SW 1271 (cell line): ENCODE data around the gene SLC45A1.
A peak's percentile ranks its signal among the peaks of the same experiment; 100 is the strongest.
"Not testable (repeated sequence)": the region's sequence is repeated elsewhere in the genome, so short reads cannot be mapped to it uniquely, and the experiment has no call there.

ENCODE experiments used
- DNase-seq, 2 experiments: peaks; one replicate each; lab custom pipeline; 2025; lab: John Stamatoyannopoulos, UW

Gene SLC45A1

DNA sequence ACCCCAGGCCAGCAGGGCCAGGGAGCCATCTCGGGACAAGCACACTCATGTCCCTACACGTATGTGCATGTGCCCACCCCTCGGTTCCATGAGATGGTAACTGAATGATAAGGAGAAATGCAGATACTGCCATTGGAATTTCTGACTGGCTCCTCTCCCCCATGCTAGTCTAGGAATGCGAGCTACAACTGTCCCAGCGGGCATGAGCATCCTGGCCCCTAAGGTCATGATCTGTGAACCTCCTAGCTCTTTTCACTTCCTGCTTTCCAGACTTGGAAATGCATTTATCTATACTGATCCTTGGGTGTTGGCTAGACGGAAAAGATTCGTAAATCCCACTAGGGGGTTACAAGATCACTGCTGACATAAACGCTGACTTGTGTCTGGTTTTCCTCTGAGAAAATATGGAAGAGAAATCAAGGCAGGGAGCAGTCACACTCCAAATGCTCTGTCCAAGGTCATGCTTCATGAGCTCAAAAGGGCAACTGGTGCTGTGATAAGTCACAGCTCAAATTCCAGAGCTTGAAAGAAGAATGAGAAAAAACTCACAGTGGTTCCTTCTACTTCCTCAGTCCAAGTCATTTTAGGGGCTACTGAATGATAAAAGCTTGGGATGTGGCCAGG, 49.8 kb downstream of the SLC45A1 start:
- no peak for DNase-seq

DNA sequence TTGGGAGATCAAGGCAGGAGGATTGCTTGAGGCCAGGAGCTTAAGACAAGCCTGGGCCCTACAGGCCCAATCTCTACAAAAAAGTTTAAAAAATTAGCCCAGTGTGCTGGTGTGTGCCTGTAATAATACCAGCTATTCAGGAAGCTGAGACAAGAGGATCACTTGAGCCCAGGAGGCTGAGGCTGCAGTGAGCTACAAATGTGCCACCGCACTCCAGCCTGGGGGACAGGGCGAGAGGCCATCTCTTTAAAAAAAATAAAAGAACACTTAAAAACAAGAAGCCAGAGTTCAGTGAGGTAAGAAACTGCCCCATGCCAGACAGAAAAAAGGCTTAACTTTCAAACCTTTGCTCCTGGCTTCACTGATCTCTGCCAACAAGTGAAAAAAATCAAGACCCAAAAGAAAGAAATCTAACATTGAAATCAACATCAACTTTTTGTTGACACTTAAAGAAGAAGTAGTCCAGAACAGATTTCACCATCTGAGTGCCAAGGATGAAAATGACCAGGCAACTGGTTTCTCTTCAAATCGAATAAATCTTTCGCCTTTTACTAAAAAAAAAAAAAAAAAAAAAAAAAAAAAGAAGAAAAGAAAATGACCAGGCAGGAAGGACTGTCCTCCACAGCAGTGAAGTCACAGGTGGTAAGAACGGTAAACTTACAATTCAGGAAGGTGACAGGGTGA, 51.2 kb downstream of the SLC45A1 start:
- DNase-seq: no peak

DNA sequence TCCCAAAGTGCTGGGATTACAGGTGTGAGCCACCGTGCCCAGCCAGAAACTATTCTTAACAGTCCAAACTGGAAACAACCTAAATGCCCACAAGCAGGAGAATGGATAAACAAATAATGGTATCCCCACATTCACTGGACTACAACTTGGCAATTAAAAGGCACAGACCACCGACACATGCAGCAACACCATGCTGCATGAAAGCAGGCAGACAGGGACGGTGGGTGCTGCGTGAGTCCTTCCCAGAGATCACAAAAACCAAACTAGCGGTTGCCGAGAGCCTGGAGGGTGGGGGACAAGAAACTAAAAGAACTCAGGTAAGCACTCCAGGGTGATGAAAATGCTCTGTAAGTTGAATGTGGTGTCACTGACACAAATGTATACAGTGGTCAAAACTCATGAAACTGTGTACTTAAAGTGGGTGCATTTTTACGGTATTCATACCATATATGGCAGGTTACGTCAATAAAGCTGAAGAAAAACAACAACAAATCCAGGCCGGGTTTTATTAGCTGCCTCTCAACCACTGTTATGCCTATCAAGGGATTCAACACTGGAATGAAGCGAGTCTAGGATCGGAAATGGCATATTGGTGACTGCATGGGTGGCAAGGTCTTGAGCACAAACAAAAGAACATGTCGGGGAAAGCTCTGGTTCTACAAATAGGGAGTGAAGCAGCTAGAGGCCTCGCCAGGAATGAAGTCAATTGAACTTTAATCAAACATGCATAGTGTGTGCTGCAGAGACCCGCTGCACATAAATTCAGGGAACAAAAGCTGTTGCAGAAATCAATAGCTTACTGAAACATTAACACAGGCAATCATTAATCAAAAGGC, 52.4 kb downstream of the SLC45A1 start:
- DNase-seq: no peak

DNA sequence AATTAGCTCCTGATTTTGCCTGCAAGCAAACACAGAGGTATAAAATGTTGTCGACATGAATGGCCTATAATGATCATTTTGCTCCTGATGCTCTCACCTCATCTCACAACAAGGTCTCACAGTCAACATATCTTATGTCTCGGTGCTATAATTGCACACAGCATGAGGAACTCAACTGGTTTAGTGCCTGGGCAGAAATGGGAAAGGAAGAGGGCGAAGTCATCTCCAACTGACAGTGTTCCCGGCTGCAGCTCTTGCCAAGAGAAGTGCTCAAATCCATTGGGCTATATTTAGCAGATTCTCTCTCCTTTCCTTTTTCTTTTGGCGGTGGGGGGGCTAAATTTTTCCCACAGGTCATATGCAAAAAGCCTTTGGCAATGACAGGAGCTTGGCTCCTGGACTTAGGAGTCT, 53.0 kb downstream of the SLC45A1 start:
- no peak for DNase-seq

DNA sequence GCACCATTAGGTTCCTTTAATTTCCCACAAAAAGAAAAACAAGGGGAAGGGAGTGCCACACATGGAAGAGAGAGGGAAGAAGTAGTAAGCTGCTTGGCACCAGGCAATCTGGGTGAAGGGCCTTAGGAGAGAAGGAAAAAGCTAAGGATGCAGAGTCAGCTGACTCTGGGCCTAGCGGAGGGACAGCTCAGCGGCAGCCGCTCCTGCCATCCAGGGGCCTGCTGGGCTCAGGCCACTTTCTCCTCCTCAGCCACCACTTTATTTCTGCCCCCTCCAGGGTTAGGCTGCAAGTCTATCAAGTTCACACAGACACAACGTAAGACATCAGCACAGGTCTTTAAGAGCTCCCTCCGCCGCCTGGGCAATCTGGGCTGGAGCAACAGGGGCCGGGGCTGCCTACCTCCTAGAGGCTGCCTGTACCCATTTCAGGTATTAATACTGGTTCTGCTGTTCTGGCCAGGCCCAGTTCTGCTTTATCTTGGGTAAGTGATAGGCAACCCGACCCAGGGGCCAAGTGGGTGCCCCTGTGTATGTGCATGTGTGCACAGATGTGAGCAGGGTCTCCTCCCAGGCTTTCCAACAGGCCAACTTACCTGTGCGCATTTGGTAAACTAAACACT, 53.6 kb downstream of the SLC45A1 start:
- no peak for DNase-seq

DNA sequence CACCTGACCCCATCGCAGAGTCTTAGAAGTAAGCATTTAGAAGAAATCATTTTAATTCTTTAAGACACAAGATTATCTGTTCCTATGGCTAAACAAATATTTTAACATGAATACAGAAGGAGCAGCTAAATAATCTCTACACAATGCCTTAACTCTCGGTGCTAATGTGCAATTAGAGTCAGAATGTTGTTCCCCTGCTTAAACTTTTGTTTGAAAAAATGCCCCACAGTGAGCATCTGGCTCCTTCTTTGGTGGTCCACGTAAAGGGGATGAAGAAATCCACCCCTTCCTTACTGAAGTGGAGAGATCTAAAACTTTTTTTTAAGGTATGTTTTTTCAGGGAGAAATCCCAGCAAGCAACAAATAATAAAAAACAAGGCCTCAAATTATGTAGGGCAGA, 55.2 kb downstream of the SLC45A1 start:
- no peak for DNase-seq

DNA sequence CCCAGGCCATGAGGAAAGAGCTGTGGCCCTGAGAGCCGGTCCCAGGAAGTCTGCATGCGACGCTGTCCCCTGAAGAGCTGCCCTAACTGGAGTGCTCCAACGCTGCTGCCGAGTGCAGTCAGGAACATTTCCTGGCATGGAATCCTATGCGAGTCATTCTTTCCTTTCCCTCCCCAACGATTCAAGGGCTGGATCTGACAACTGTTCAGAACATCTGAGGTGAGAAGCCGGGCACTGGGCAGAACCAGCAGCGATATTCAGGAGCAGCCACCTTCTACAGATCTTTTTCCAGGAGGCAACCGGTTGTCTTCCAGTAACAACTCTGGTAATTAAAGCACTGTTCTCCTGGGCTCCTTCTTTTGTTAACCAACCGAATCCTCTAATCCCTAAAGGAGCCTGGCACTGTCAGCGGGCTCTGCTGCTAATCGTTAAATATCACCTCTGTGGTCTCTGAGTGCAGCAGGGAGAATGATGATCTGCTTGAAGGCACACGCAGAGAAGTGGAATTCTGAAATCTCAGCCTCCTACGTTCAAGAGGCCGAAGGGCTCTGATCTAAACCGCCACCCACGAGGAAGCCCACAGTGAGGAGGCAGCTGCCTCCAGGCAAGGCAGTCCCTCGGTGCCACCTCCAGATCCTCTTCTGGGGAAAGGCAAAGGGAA, 55.8 kb downstream of the SLC45A1 start:
- no peak for DNase-seq

DNA sequence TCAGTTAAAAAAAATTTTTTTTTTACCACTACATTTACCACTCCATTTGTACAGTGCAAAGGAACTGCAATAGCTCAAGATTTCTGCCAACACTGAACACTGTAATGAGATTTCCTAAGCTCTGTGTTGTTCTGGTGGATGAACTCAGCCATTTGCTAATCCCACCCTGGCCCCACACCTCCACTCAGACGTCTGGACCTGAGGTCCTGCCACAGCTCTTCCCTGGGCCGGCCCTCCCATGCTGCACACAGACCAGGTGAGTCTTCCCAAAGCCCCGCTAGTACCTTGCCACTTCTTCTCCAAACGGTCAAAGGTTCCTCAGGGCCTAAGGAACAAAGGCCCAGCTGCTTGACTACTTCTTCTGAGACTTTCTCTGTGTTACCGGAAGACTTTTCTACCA, 56.4 kb downstream of the SLC45A1 start:
- no peak for DNase-seq

DNA sequence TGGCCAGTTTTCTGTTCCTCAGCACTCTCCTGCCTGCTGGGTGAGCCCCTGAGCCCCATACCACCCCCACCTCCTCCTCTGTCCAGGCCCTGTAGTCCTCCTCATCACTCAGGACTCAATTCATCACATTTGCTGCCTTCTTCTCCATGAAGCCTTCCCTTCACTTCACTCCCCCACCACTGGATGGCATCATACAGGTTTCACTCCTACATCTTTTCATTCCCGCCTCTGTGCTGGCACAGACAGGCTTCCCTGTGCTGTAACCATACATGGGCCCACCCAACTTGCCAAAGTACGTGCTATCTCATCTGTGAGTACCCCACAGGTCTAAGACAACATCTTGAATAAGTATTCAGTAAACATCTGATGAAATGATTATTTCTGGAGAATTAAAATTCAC, 56.9 kb downstream of the SLC45A1 start:
- DNase-seq: peak in 1 of 2 experiments; percentile 33

DNA sequence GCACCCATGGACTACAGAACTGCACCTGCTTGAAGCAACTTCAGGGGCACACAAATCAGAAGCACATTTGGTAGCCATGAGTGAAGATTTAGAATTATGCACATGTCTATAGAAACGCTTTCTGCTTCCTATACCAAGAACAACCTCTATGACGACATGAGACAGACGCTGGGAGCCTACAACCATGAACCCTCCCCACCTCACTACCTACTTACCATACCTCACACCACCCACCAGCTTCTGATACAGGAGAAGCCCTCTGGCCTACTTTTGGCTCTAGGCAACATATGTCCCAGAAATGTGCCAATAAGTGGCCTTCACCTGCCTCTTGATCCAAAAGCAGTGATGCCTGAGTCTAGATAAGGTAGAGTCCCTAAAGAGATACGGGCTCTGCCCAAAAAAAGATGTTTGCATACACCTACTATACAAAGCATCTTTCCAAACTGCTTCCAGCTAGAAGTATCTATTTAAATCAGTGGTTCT, 58.5 kb downstream of the SLC45A1 start:
- no peak for DNase-seq

DNA sequence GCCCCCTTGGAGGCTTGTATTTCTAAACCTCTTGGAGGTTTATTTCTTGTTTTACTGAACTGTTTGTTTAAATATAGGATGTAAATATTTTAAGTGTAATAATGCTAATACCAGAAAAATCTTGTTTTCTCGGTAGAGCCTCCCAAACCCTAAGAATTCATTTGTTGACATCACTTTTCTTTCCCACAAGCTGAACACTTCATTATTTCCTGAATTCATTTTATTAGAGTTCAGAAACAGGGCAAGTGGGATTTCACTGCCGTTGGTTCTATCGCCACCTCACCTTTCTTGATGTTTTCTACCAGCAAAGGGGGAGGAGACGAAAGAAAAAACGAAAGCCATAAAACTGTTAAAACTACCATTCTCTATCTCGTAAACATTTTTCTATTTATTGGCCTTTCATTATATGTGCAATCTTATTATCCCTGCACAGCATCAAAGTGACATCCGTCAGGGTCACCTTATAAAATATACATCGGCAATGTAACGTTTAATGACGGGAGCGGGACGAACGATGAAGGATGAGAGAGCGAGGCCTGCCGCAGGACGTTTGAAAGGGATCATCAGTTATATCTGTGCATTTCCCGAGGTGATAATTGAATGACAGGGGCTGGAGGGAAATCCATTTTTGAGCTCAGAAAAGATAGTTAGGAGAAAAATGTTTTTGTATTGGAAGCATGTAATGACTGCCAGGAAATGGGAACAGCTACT, 59.5 kb downstream of the SLC45A1 start:
- DNase-seq: no peak

DNA sequence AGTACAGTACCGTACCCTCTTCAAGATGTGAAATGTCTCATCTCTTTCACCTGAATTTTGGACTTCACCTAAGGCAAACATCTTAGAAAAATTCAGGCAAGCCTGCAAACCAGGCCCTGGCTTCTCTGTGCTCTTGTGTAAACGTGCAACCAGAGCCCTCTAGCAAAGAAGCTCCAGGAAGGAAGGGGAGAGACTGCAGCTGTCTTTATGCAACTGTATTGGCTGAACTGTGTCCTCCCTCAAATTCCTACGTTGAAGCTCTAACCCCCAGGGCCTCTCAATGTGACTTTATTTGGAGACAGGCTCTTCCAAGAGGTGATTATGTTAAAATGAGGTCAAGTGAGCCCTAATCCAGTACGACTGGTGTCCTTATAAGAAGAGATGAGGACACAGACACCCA, 60.3 kb downstream of the SLC45A1 start:
- DNase-seq: no peak

DNA sequence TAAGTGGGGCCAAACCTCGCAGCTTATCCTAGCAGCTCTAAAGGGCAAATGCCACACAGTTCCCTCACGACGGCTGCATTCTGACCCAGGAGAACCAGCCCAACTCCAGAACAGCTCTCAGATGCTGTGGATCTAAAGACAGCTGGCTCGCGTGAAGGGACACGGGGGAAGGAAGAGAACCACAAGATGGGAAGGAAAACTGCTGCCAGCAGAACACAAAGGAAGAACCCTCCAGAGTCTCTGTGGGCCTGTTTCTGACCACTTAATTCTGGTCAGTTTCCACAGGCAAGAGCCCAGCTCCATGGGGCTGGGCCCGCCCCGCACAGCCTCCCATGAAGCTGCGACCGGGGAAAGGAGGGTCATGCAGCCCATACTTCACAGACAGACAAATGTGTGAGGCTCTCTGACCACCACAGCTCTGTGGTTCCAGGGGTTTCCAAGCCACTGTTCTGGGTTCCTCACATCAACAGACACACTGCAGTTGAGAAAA, 61.1 kb downstream of the SLC45A1 start:
- DNase-seq: no peak

DNA sequence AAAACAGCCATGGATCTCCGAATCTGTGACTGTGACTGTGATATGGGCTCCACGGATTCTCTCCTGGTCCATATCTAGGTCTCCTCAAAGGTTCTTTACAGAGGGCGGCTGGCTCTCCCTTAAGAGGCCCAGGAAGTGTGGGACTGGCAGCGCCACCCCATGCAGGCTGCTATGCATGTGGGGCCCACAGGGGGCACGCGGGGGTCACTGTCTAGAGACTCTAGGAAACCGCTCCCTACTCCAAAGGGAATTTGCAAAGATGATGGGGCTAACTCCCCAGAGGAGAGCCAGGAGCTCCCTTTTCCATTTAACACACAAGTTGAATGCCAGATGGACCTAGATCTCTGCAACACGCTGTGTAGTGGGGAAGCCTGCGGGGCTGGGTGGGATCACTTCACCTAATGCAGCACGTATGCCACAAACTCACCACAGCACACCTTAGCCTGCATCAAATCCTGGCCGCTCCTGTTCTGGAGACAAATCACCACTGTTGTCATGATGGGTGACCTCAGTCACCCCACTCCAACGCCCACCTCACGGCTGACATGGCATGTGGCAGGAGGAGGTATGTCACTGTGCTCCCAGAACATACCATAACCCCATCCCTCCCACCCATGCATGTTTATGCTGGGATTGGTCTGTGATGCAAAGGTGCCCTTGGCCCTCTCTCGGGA, 61.7 kb downstream of the SLC45A1 start:
- DNase-seq: no peak

DNA sequence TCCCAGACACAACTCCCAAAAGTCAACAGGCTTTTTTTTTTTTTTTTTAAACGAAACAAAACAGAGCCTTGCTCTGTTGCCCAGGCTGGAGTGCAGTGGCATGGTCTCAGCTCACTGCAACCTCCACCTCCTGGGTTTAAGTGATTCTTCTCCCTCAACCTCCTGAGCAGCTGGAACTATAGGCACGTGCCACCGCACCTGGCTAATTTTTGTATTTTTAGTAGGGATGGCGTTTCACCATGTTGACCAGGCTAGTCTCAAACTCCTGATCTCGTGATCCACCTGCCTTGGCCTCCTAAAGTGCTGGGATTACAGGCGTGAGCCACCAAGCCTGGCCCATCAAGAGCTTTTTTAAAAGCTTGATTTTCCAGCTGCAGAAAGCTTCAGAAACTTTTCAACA, 62.4 kb downstream of the SLC45A1 start:
- not testable (repeated sequence) for DNase-seq

DNA sequence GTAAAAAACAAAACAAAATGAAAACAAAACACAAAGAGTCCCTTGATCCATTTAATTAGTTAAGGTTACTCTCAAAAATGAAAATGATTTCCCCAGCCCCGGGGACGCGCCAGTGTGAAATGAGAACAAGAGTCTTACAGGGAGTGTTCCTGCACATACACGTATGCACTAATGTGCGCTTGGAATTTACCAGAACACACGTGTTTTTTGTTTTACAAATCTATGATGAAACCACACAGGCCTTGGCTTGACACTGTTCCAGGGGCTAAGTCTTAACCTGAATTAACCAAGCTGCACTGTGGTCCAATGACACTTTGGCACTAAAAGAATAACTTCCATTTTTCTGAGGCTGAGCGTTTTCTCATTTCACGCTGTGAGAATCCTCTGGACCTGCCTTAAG, 63.7 kb downstream of the SLC45A1 start:
- no peak for DNase-seq

DNA sequence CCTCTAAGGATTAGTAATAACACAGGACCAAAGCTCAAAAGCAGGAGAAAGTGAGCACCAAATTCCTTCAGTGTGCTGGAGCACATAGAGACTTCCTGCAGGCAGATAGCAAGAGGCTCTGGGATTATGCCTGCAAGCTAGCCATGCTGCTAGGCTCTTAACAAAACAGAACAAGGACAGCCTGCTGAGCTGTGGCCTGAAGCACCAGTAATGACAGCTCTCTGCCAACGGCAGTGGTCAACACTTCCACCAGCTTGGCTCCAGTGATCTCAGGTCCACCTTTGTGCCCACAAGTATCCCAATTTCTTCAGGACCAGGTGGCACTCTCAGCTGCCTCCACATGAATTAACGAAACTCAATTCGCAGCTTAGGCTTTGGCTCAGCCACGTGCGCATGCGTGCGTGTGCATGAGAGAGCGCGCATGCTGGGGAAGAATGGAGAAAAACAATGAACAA, 64.2 kb downstream of the SLC45A1 start:
- DNase-seq: no peak

DNA sequence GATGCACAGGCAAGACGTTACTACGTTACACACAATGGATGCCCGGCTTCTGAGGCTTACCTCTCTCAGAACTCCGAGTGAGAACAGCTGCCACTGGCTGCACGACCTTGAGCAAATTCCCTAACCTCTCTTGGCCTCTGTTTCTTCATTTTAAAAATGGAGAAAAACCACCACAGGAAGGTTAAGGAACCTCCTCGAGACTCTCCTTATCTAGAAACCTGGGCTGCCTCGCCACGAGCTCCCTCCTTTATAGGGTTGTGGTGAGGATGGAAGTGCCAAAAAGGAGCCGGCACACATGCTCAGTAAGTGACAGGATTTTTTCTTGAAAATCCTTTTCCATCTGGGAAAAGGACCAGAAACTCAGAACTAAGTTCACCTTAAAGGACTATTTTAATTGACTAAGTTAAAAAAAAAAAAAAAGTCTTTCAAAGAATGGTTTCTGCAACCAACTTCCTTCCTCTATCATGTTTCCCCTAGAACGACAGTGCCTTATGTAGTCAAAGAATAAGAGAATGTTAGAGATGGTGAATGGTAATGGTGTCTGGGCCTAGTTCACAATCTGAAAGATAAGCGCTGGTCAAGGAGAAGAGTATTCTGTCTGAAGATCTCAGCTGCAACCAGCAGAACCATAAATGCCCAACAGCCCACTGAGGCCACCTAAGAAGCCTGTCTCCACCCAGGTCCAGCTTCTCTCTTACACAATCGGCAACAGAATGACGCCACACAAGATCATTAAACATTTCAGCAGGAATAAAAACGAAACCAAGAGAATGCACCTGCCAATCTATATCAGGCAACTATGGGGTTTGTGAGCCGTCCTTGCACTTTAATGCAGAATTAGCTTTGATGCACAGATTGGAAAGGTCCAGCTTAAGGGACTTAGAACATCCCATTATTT, 64.9 kb downstream of the SLC45A1 start:
- DNase-seq: no peak

DNA sequence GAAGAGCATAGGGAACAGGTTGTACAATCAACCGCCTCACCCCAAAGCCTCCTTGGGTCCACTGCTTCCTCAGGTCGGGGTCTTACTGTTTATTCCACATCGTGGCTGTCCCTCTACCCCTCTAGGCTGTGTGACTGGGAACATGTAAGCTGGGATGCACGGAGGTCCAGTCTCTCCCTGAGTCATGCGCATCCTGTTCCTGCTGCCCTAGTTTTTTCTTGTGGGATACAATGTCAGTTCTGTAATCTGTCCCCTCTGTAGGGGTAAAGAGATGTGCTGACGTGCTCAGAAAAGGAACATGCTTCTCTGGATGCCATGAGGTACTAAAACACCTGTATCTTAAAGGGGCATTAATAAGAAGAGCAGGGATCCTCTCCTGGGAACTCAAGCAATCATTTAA, 66.2 kb downstream of the SLC45A1 start:
- no peak for DNase-seq
